Endothelial cell of umbilical vein (primary cell): ENCODE measurements around the gene SLC1A3. TPM values are rescaled to one million over a fixed set of nuclear protein-coding genes. Genes with fewer than 3 reads are reported as not detected.

Experiments used
- BruUV-seq: library from RNA; stranded (reverse); fragments of 400-500 nt; replicated peaks from 2 replicates; lab custom pipeline; 2021; lab: Mats Ljungman, UMichigan
- CTCF ChIA-PET: fragments of 300-600, 350-600 bp; sonication (Branson Sonifier 250); formaldehyde crosslinking; loops from one replicate; lab custom pipeline; 2021; ENCODE audit warnings: antibody characterized with exemption, inconsistent platforms; lab: Charles Lee
- POLR2A ChIA-PET: fragments of 300-600, 350-600 bp; sonication (Branson Sonifier 250); formaldehyde crosslinking; loops from one replicate; lab custom pipeline; 2021; ENCODE audit warnings: antibody characterized with exemption, inconsistent platforms; lab: Charles Lee
- DNase-seq: peaks from one replicate; pipeline ENCODE4 v3.0.0-alpha.2; 2011; ENCODE audit warnings: low read depth, low spot score
- FAIRE-seq: peaks from 2 replicates; lab custom pipeline; 2011; peaks lifted over from hg19 to GRCh38; lab: Jason Lieb, UNC
- H2AFZ ChIP-seq: 2 replicates; pipeline ENCODE4 v1.6.0; 2012; ENCODE audit warnings: low read depth, low read length, control low read depth, inconsistent platforms
- H3K27ac ChIP-seq: 2 replicates; pipeline ENCODE4 v1.5.1; 2011; ENCODE audit warnings: low read depth, mild to moderate bottlenecking, control low read depth, low read length, moderate library complexity; ENCODE audit not compliant: insufficient read depth
- H3K27me3 ChIP-seq, 2 experiments: 2 replicates each; pipeline versions ENCODE4 v1.6.0 to v1.6.1; 2011; ENCODE audit warnings: low read length in 2 of 2, mixed read lengths in 1 of 2; ENCODE audit not compliant: control insufficient read depth in 2 of 2, insufficient read depth in 2 of 2
- H3K36me3 ChIP-seq, 2 experiments: 2 replicates in 1 of 2; 3 replicates in 1 of 2; pipeline ENCODE4 v1.5.1; 2011; ENCODE audit warnings: low read length in 2 of 2, mild to moderate bottlenecking in 1 of 2, moderate library complexity in 1 of 2; ENCODE audit not compliant: control insufficient read depth in 2 of 2, insufficient read depth in 2 of 2; ENCODE audit errors: extremely low read depth in 1 of 2
- H3K4me1 ChIP-seq: 3 replicates; pipeline ENCODE4 v1.5.1; 2011; ENCODE audit warnings: mild to moderate bottlenecking, low read length; ENCODE audit not compliant: control insufficient read depth, insufficient read depth; ENCODE audit errors: extremely low read depth
- H3K4me2 ChIP-seq: 2 replicates; pipeline ENCODE4 v1.6.1; 2011; ENCODE audit warnings: low read length, control low read depth, mixed read lengths; ENCODE audit not compliant: insufficient read depth
- H3K4me3 ChIP-seq, 3 experiments: fragments of 200-600 bp in 1 of 3; sonication (generic), shearing (Covaris generic) in 1 of 3; replicated peaks in 1 of 3; 2 replicates each; pipeline ENCODE4 v1.5.1; 2011 to 2016; ENCODE audit warnings: control low read depth in 3 of 3, low read length in 3 of 3, mild to moderate bottlenecking in 2 of 3, inconsistent platforms in 1 of 3, low read depth in 1 of 3, moderate library complexity in 1 of 3; ENCODE audit not compliant: insufficient read depth in 1 of 3
- H3K79me2 ChIP-seq: 2 replicates; pipeline ENCODE4 v1.6.0; 2012; ENCODE audit warnings: low read length, inconsistent platforms; ENCODE audit not compliant: control insufficient read depth, insufficient read depth
- H3K9ac ChIP-seq: replicated peaks from 2 replicates; pipeline ENCODE3; 2011; ENCODE audit warnings: low read length, control low read depth; ENCODE audit not compliant: insufficient read depth; ENCODE audit errors: extremely low read depth
- H3K9me1 ChIP-seq: replicated peaks from 3 replicates; pipeline ENCODE4 v1.6.0; 2011; ENCODE audit warnings: mild to moderate bottlenecking, low read length; ENCODE audit not compliant: control insufficient read depth, insufficient read depth; ENCODE audit errors: extremely low read depth
- H3K9me3 ChIP-seq: replicated peaks from 2 replicates; pipeline ENCODE4 v1.5.1; 2012; ENCODE audit warnings: low read length, inconsistent platforms; ENCODE audit not compliant: control insufficient read depth, insufficient read depth
- H4K20me1 ChIP-seq: replicated peaks from 2 replicates; pipeline ENCODE3; 2011; ENCODE audit warnings: mild to moderate bottlenecking, low read length; ENCODE audit not compliant: control insufficient read depth, insufficient read depth; ENCODE audit errors: extremely low read depth
- CTCF ChIP-seq, 2 donors: IDR thresholded peaks; 1 replicate in 1 of 2; 2 replicates in 1 of 2; pipeline ENCODE4 v1.5.1; 2011; ENCODE audit warnings: low read length in 2 of 2, mild to moderate bottlenecking in 2 of 2, moderate library complexity in 2 of 2, control low read depth in 1 of 2, inconsistent platforms in 1 of 2, low read depth in 1 of 2; ENCODE audit not compliant: insufficient read depth in 1 of 2; ENCODE audit errors: extremely low read depth in 1 of 2
- EZH2 ChIP-seq: IDR thresholded peaks from 2 replicates; pipeline ENCODE4 v1.6.1; 2012; ENCODE audit warnings: borderline replicate concordance, low read depth, mild to moderate bottlenecking, moderate library complexity, low read length, inconsistent platforms; ENCODE audit not compliant: severe bottlenecking
- FOS ChIP-seq: IDR thresholded peaks from 2 replicates; pipeline ENCODE4 v1.6.1; 2011; ENCODE audit warnings: mild to moderate bottlenecking, low read length, moderate library complexity, borderline replicate concordance; ENCODE audit not compliant: insufficient read depth
- GATA2 ChIP-seq: IDR thresholded peaks from 2 replicates; pipeline ENCODE4 v1.7.0; 2011; ENCODE audit warnings: low read depth, mild to moderate bottlenecking, moderate library complexity, mixed read lengths, low read length; ENCODE audit not compliant: insufficient read length, insufficient read depth
- JUN ChIP-seq: IDR thresholded peaks from 2 replicates; pipeline ENCODE4 v1.6.1; 2011; ENCODE audit warnings: borderline replicate concordance, low read depth; ENCODE audit not compliant: insufficient read length, insufficient read depth
- MAX ChIP-seq: IDR thresholded peaks from 2 replicates; pipeline ENCODE4 v1.6.1; 2011; ENCODE audit not compliant: insufficient read depth, insufficient read length
- MYC ChIP-seq: IDR thresholded peaks from one replicate; pipeline ENCODE4 v1.6.1; 2011; ENCODE audit warnings: mild to moderate bottlenecking, low read depth, low read length
- POLR2A ChIP-seq: IDR thresholded peaks from 2 replicates; pipeline ENCODE4 v1.6.1; 2012; ENCODE audit warnings: low read depth, mild to moderate bottlenecking, control low read depth, low read length
- POLR2AphosphoS5 ChIP-seq: IDR thresholded peaks from 2 replicates; pipeline ENCODE4 v1.6.1; 2012; ENCODE audit warnings: low read depth, mild to moderate bottlenecking, control low read depth, low read length, moderate library complexity; ENCODE audit not compliant: insufficient read depth
- dilution Hi-C: fragments of 300-500 bp; cut with MboI; formaldehyde crosslinking; loops from one replicate; pipeline ENCODE4 v1.15.0; 2019; ENCODE audit warnings: low sequenced_read_pairs; ENCODE audit not compliant: extremely low pct_ligation_motif_present
- intact Hi-C: fragments of 100-400 bp; cut with micrococcal nuclease; formaldehyde crosslinking; loops from one replicate; pipeline ENCODE4 v1.10.0; 2022
- polyA plus RNA-seq, 4 experiments: library from polyadenylated mRNA; depleted of rRNA in 3 of 4; stranded (reverse) in 3 of 4; unstranded in 1 of 4; fragments of >200 nt; gene quantifications; 2 replicates each; pipeline versions ENCODE4 v1.2.1 to v1.2.3, GENCODE V29; 2011 to 2012; ENCODE audit warnings: missing spikeins in 1 of 4
- total RNA-seq: library from RNA; stranded (reverse); gene quantifications from 2 replicates; pipeline ENCODE4 v1.2.3, GENCODE V29; 2021

The SLC1A3 gene
- total and polyA plus RNA-seq, 2 donors (not counting 3 experiments of a cell fraction or from before 2014, with no cell fraction given): 0.36 TPM; not detected in 1

GRCh38 chr5:36590513-36591286 lies 15.7 kb upstream of the SLC1A3 start:
- no peaks in the 10 kb centered on the region for H3K36me3 ChIP-seq
- intact Hi-C loops: no loop called here
- no peaks in the 10 kb centered on the region for H3K9me3 ChIP-seq
- H4K20me1 ChIP-seq: no peaks in the 10 kb centered on the region
- no peaks in the 10 kb centered on the region for H3K4me1 ChIP-seq
- H3K9me1 ChIP-seq: no peaks in the 10 kb centered on the region
- no peak for DNase-seq
- no peak overlapping the region for H3K27ac ChIP-seq
- ChIA-PET CTCF (no interaction called here), POLR2A (no interaction called here)
- dilution Hi-C loops: no loop called here
- no peaks in the 10 kb centered on the region for H3K79me2 ChIP-seq
- TF ChIP-seq POLR2AphosphoS5 (no peak), JUN (no peak), POLR2A (no peak)
- no peak overlapping the region for H3K4me2 ChIP-seq
- FAIRE-seq: no peak
- H3K27me3 ChIP-seq: peaks cover 3 to 5% of the 10 kb centered on the region in 2 experiments
- no TSS peak for BruUV-seq
- no peak overlapping the region for H2AFZ ChIP-seq
- no peak overlapping the region for H3K4me3 ChIP-seq
- H3K9ac ChIP-seq: no peak overlapping the region

- H3K4me2 ChIP-seq: no peak overlapping the region
- intact Hi-C loops: no loop called here
- H3K9me3 ChIP-seq: no peaks in the 10 kb centered on the region
- dilution Hi-C loops: no loop called here
- no peaks in the 10 kb centered on the region for H4K20me1 ChIP-seq
- no peaks in the 10 kb centered on the region for H3K9me1 ChIP-seq
- no peak for FAIRE-seq
- no peak for DNase-seq
- H3K79me2 ChIP-seq: no peaks in the 10 kb centered on the region
- ChIA-PET CTCF (interaction anchor here (2.2 kb wide), 1 partner anchor 7 kb away, joined by 7 read pairs; no protein-coding TSS in a partner anchor), POLR2A (no interaction called here)
- TF ChIP-seq CTCF (IDR thresholded peaks at IDR 0.05; ENCODE audit: extremely low read depth in 1 of 2, insufficient read depth in 1 of 2, low read depth in 1 of 2, low read length in 2 of 2) (no peak), EZH2 (no peak), POLR2A (no peak), MYC (no peak), JUN (no peak), GATA2 (no peak), POLR2AphosphoS5 (no peak), MAX (no peak), FOS (no peak)
- H3K27ac ChIP-seq: no peak overlapping the region
- H3K27me3 ChIP-seq: peaks cover 0 to 3% of the 10 kb centered on the region in 2 experiments
- H3K4me3 ChIP-seq: no peak overlapping the region
- no peaks in the 10 kb centered on the region for H3K36me3 ChIP-seq
- no peaks in the 10 kb centered on the region for H3K4me1 ChIP-seq
- BruUV-seq: no TSS peak
- H2AFZ ChIP-seq: no peak overlapping the region
- no peak overlapping the region for H3K9ac ChIP-seq
Measured at GRCh38 chr5:36593867-36594266, 12.5 kb upstream of the SLC1A3 start.
